Measurements from ENCODE around the gene NDST3.

The NDST3 gene

GRCh38 chr4:118081434-118081833, 47.1 kb downstream of the NDST3 start:
- DNase-seq = no peak

- DNase-seq = no peak
These were observed 47.9 kb downstream of the NDST3 start for GRCh38 chr4:118082182-118082581.

GRCh38 chr4:118085700-118086099, 51.4 kb downstream of the NDST3 start:
- DNase-seq = no peak

DNA sequence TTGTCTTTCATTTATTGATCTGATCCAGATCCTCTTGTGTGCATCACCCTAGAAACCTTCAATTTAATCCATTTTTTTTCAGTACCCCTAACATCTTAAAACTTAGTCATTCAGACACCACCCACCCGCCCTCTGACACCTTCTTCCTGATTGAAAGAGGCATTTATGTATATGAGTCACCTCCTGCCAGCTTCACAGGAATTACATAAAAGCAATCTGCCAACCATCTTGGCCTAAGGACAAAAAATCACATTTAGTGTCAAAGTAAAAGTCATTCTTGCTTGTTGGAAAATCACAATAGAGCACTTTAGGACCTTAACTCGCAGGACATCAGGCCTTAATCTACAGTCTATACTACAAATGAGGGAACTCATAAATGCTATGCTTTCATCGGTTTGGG, 52.1 kb downstream of the NDST3 start:
- no peak for DNase-seq

GRCh38 chr4:118087366-118087765, 53.1 kb downstream of the NDST3 start:
- DNase-seq = no peak

DNA sequence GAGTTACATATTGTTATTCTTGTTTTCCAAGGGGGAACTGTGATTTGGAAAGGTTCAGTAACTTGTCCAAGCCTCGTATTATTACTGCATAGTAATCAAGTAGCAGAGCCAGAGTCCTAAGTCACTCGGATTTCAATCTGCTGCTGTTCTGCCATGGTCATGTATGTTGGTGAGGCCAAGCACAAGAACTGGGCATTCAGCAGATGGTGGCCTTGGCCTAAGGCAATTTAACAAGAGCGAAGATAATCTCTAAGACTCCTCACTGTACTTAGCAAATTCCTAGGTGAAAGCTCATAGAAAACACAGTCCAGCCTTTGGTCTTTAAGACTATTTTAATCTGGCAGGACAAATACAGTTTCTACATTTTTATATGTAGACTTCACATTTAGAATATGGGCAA, 64.8 kb downstream of the NDST3 start:
- no peak for DNase-seq

GRCh38 chr4:118102195-118102594, 67.9 kb downstream of the NDST3 start:
- DNase-seq = no peak

DNA sequence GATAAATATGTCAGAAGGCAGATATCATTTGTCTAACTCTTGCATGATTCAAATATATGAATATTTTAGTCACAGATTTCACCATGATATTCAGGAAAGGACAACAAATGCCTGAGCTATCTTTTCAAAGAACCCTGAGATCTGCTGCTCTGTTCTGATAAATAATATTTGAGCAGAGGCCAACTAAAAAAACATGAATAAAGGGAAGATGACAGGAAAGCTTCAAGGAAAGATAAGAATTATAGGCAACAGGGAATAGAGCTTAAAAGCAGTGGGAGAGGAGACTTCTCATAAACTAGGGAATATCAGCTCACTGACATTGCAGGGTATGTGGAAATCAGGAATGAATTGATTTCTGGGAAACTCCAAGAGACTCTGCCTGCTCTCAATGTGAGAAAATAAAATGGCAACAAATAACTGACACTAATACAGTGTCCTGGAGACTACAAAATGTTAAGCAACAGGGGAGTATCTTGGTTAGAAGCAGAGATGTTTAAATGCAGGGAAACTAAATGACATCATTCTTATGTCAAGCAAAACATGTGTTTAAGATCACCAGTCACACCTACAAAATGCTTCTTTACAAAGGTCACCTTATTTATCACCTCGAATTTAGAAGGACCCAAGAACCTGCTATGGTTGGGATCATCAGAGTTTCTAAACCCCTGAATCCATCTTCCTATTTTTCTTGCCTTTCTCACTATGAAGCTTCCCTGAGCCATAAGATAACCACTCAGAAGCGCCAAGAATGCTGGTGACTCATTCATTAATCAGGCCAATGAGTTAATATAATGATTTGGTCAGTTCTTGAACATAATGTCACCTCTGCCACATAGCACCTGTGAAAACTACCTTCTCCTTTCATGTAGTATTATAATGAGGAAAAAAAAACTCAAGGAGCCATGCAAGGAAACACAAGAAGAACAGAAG, 78.1 kb downstream of the NDST3 start:
- no peak for DNase-seq

- no peak for DNase-seq
These were observed 78.9 kb downstream of the NDST3 start for GRCh38 chr4:118113220-118113619.

- DNase-seq = no peak
These were observed 80.4 kb downstream of the NDST3 start for GRCh38 chr4:118114720-118115119.

DNA sequence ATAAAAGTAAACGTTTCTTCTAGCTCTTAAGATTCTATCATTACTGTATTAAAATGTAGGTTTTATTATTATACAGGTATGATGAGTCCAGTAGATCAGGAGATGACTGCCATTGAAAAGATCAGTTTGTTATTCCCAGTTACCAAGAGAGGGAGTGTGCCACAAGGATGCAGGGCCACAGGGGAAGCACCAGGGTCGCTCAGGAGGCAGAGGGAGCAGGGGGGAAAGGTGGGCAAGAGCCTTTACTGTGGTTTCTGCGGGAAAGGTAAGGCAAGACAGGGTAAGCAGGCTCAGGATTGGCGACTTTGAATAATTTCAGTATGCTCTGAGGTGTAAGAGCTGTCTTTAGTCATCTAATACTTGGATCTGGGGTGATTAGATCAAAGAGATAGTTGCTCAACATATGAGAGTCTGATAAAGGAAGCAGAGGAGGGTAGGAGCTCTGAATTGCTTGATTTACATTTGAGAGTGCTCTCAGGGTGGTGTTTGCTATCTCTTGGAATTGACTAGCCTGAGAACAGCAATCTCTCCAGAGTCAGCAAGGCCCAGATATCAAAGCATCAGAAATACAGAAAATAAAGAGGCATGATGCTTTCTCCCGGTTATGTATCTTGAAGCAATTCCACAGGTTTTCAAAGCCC, 86.0 kb downstream of the NDST3 start:
- DNase-seq = no peak

GRCh38 chr4:118124997-118125396, 90.7 kb downstream of the NDST3 start:
- DNase-seq = no peak

DNA sequence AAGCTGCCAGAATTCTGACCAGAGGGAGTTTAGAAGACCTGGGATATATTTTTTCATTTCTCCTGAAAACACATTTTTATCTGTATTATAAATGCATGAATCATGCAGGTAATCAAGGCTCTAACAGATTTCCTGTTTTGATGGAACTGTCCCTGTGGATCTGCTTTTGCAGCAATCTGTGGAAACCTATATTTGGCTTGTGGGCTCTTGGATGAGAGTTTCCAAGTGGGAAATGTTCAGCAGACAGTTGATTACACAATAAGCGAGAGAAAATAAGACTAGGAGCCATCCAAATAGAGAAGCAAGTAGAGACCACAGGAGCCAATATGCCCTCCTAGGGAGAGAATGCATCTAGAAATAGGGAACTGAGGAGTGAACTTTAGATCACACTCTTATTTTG, 105.0 kb downstream of the NDST3 start:
- no peak for DNase-seq

GRCh38 chr4:118141240-118141639, 107.0 kb downstream of the NDST3 start:
- DNase-seq = no peak

- no peak for DNase-seq
These were observed 120.4 kb downstream of the NDST3 start for GRCh38 chr4:118154649-118155048.

DNA sequence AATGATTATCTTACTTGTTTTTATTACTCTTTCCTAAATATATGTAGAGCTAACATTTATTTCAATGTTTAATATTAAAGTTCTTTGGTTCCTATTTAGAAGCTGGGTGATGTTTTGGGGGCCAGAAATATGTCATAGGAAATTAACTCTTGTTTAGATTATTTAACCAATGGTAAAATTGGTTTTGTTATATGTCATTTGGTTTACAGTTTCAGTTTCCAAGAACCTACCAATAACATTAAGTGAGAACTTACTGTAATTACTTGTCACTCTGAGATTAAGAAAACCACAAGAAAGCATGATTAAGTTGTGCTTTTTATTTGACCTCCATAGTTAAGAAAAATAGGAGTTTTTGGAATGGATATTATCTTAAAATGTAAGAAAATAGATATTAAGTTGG, 121.2 kb downstream of the NDST3 start:
- DNase-seq = no peak

GRCh38 chr4:118158763-118159375, 124.6 kb downstream of the NDST3 start:
- DNase-seq = no peak

DNA sequence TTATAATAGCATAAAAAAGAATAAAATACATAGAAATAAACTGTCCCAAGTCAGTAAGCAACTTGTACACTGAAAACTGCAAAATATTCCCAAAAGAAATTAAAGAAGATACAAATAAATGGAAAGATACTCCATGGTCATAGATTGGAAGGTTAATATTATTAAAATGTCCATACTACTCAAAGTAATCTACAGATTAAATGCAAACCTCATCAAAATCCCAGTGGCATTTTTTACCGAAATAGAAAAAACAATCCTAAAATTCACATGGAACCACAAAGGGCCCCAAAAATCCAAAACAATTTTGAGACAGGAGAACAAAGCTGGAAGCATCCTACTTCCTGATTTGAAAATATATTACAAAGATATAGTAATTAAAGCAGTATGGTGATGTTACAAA, 133.0 kb downstream of the NDST3 start:
- DNase-seq = no peak

DNA sequence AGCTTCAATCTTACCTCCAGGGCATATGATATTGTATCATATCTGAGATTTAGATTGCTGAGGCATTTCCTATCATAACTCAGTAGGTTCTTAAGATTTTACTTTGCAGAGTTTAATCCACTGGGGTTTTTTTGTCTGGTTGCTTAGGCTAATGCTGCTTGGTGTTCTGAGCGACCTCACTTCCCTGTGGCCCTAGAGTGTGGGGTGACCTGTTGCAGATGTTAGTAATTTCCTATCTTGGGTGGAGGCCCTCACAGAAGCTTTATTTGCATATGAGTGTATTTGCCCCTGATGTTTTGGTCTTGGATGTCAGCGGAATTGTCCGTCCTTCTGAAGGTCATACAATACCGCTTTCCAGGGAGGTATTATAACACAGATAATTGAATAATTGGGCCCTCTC, 137.1 kb downstream of the NDST3 start:
- DNase-seq = no peak

GRCh38 chr4:118173126-118173525, 138.8 kb downstream of the NDST3 start:
- no peak for DNase-seq

GRCh38 chr4:118173956-118174725, 139.9 kb downstream of the NDST3 start:
- DNase-seq = no peak

DNA sequence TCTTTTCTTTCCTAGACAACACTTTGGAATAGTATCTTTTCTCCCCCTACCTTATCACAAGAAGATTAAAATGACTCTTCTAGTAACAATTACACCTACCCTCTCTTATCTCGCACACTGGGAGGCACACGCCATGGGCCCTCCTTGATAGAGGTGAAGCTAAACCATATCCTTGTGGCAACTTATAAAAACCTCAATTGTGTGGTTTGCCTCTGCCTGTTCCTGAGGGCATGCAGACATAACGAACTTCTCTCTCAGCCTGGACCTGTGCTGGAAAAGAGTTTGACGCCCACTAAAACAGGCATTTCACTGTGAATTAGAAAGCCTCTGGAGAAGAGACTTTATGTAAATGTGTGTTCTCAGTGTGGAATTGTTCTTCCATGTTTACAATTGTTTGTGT, 141.2 kb downstream of the NDST3 start:
- DNase-seq = no peak

DNA sequence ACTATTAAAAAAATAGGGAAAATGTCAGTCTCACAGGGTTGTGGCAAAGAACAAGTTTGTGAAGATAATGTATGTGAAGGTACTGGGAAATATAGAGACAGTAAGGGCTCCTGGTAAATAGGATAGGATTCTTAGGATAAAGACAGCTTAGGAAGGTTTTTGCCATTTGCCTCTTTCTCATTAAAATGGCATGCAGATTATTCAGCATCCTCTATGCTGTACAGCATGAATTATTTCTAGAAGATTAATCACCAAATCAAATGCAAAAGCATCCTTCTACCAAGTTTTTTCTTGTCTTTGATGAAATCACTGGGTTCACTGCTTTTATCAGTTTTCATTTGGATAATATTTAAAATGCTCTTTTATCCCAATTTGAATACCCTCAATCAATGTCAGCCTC, 142.8 kb downstream of the NDST3 start:
- no peak for DNase-seq

Data from bone marrow (tissue), 2 donors.